ENCODE results near the gene PAPOLA.
A peak's percentile ranks its signal among the peaks of the same experiment; 100 is the strongest.

Gene PAPOLA

GRCh38 chr14:96482986-96483385 lies 19.2 kb upstream of the PAPOLA start:
- no peak overlapping the region for H3K27ac ChIP-seq (ENCODE audit: low read length, poor library complexity, severe bottlenecking)
- peak overlapping the region; percentile 7 for H2AFZ ChIP-seq (ENCODE audit: low read depth, low read length)
- no peak overlapping the region for H3K14ac ChIP-seq (ENCODE audit: low read length in 2 of 2)
- H4K91ac ChIP-seq (ENCODE audit: low read length), result no peak overlapping the region
- no peak overlapping the region for H2AK5ac ChIP-seq (ENCODE audit: low read length, severe bottlenecking)
- peaks cover 0 to 9% of the 10 kb centered on the region in 2 experiments for H3K27me3 ChIP-seq (ENCODE audit: control insufficient read depth in 1 of 2, insufficient read depth in 1 of 2, low read length in 2 of 2)
- H3K4me2 ChIP-seq (ENCODE audit: low read length, poor library complexity, severe bottlenecking), result no peak overlapping the region
- no peak overlapping the region for H2BK120ac ChIP-seq (ENCODE audit: low read depth, low read length)
- no peak for DNase-seq
- no peak overlapping the region for H2BK15ac ChIP-seq (ENCODE audit: low read depth, poor library complexity, severe bottlenecking)
- H4K8ac ChIP-seq (ENCODE audit: low read length), result no peak overlapping the region
- H2BK5ac ChIP-seq (ENCODE audit: low read depth, low read length, poor library complexity, severe bottlenecking), result no peak overlapping the region
- H3K9ac ChIP-seq (ENCODE audit: low read length), result no peak overlapping the region
- H3K79me1 ChIP-seq (replicated peaks; ENCODE audit: low read length, poor library complexity, severe bottlenecking), result no peaks in the 10 kb centered on the region
- H3K23ac ChIP-seq (ENCODE audit: low read length in 2 of 2), result no peak overlapping the region
- no peaks in the 10 kb centered on the region for H3K9me3 ChIP-seq (ENCODE audit: control insufficient read depth, low read length)
- no peak overlapping the region for H3K4ac ChIP-seq (ENCODE audit: low read depth in 1 of 2, low read length in 2 of 2)
- 80% methylated on average over 9 of the region's 10 CpGs for WGBS
- no peak overlapping the region for H3K4me3 ChIP-seq (ENCODE audit: insufficient read depth in 1 of 2, low read depth in 1 of 2, low read length in 2 of 2)
- H3K36me3 ChIP-seq (ENCODE audit: control insufficient read depth in 1 of 2, insufficient read depth in 2 of 2, low read depth in 1 of 2, low read length in 2 of 2), result no peaks in the 10 kb centered on the region
- no peak overlapping the region for H3K18ac ChIP-seq (ENCODE audit: low read depth in 1 of 2, low read length in 2 of 2)
- no peaks in the 10 kb centered on the region for H3K4me1 ChIP-seq (ENCODE audit: control insufficient read depth, insufficient read depth, low read depth, low read length)
- no peak overlapping the region for H2BK12ac ChIP-seq (ENCODE audit: low read length in 2 of 2)

GRCh38 chr14:96484399-96484798 lies 17.8 kb upstream of the PAPOLA start:
- H3K4me1 ChIP-seq (ENCODE audit: control insufficient read depth, insufficient read depth, low read depth, low read length), result no peaks in the 10 kb centered on the region
- no peak overlapping the region for H2BK120ac ChIP-seq (ENCODE audit: low read depth, low read length)
- no peak overlapping the region for H2BK5ac ChIP-seq (ENCODE audit: low read depth, low read length, poor library complexity, severe bottlenecking)
- H3K4me2 ChIP-seq (ENCODE audit: low read length, poor library complexity, severe bottlenecking), result no peak overlapping the region
- H4K8ac ChIP-seq (ENCODE audit: low read length), result no peak overlapping the region
- H3K27me3 ChIP-seq (ENCODE audit: control insufficient read depth in 1 of 2, insufficient read depth in 1 of 2, low read length in 2 of 2), result peaks cover 0 to 4% of the 10 kb centered on the region in 2 experiments
- no peaks in the 10 kb centered on the region for H3K9me3 ChIP-seq (ENCODE audit: control insufficient read depth, low read length)
- no peak overlapping the region for H4K91ac ChIP-seq (ENCODE audit: low read length)
- no peak overlapping the region for H3K23ac ChIP-seq (ENCODE audit: low read length in 2 of 2)
- H3K9ac ChIP-seq (ENCODE audit: low read length), result no peak overlapping the region
- H3K4me3 ChIP-seq (ENCODE audit: insufficient read depth in 1 of 2, low read depth in 1 of 2, low read length in 2 of 2), result no peak overlapping the region
- no peak overlapping the region for H3K14ac ChIP-seq (ENCODE audit: low read length in 2 of 2)
- H3K4ac ChIP-seq (ENCODE audit: low read depth in 1 of 2, low read length in 2 of 2), result no peak overlapping the region
- H2BK12ac ChIP-seq (ENCODE audit: low read length in 2 of 2), result no peak overlapping the region
- no peak overlapping the region for H3K18ac ChIP-seq (ENCODE audit: low read depth in 1 of 2, low read length in 2 of 2)
- H3K79me1 ChIP-seq (replicated peaks; ENCODE audit: low read length, poor library complexity, severe bottlenecking), result no peaks in the 10 kb centered on the region
- no peak for DNase-seq
- no peaks in the 10 kb centered on the region for H3K36me3 ChIP-seq (ENCODE audit: control insufficient read depth in 1 of 2, insufficient read depth in 2 of 2, low read depth in 1 of 2, low read length in 2 of 2)
- no peak overlapping the region for H2AK5ac ChIP-seq (ENCODE audit: low read length, severe bottlenecking)
- H3K27ac ChIP-seq (ENCODE audit: low read length, poor library complexity, severe bottlenecking), result no peak overlapping the region
- no peak overlapping the region for H2AFZ ChIP-seq (ENCODE audit: low read depth, low read length)
- H2BK15ac ChIP-seq (ENCODE audit: low read depth, poor library complexity, severe bottlenecking), result no peak overlapping the region

DNA sequence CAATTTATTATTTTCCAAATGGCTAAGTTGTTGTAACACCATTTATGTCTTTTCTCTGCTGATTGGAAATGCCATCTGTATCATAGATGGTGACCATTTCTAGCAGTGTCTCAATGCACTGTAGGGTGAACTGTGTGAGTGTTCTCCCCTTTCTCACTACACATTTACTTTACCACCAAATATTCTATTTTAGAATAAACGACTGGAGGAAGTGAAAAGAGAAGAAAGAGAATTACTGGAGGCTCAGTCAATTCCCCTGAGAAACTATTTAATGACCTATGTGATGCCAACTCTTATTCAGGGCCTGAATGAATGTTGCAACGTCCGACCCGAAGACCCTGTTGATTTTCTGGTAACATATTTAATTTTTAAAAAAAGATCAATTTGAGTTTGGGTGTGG lies 15.5 kb upstream of the PAPOLA start:
- H2BK12ac ChIP-seq (ENCODE audit: low read length in 2 of 2), result no peak overlapping the region
- no peak for DNase-seq
- no peaks in the 10 kb centered on the region for H3K4me1 ChIP-seq (ENCODE audit: control insufficient read depth, insufficient read depth, low read depth, low read length)
- no peak overlapping the region for H3K4ac ChIP-seq (ENCODE audit: low read depth in 1 of 2, low read length in 2 of 2)
- H4K8ac ChIP-seq (ENCODE audit: low read length), result no peak overlapping the region
- no peak overlapping the region for H3K9ac ChIP-seq (ENCODE audit: low read length)
- no peaks in the 10 kb centered on the region for H3K9me3 ChIP-seq (ENCODE audit: control insufficient read depth, low read length)
- H2BK15ac ChIP-seq (ENCODE audit: low read depth, poor library complexity, severe bottlenecking), result no peak overlapping the region
- no peak overlapping the region for H2BK5ac ChIP-seq (ENCODE audit: low read depth, low read length, poor library complexity, severe bottlenecking)
- peaks cover 0 to 4% of the 10 kb centered on the region in 2 experiments for H3K27me3 ChIP-seq (ENCODE audit: control insufficient read depth in 1 of 2, insufficient read depth in 1 of 2, low read length in 2 of 2)
- H3K4me3 ChIP-seq (ENCODE audit: insufficient read depth in 1 of 2, low read depth in 1 of 2, low read length in 2 of 2), result no peak overlapping the region
- no peak overlapping the region for H2BK120ac ChIP-seq (ENCODE audit: low read depth, low read length)
- H2AFZ ChIP-seq (ENCODE audit: low read depth, low read length), result no peak overlapping the region
- H2AK5ac ChIP-seq (ENCODE audit: low read length, severe bottlenecking), result no peak overlapping the region
- no peak overlapping the region for H3K14ac ChIP-seq (ENCODE audit: low read length in 2 of 2)
- no peaks in the 10 kb centered on the region for H3K79me1 ChIP-seq (replicated peaks; ENCODE audit: low read length, poor library complexity, severe bottlenecking)
- H3K27ac ChIP-seq (ENCODE audit: low read length, poor library complexity, severe bottlenecking), result no peak overlapping the region
- no peak overlapping the region for H3K4me2 ChIP-seq (ENCODE audit: low read length, poor library complexity, severe bottlenecking)
- no peaks in the 10 kb centered on the region for H3K36me3 ChIP-seq (ENCODE audit: control insufficient read depth in 1 of 2, insufficient read depth in 2 of 2, low read depth in 1 of 2, low read length in 2 of 2)
- WGBS, result 94% methylated on average over 3 of the region's 4 CpGs
- H3K23ac ChIP-seq (ENCODE audit: low read length in 2 of 2), result no peak overlapping the region
- no peak overlapping the region for H4K91ac ChIP-seq (ENCODE audit: low read length)
- no peak overlapping the region for H3K18ac ChIP-seq (ENCODE audit: low read depth in 1 of 2, low read length in 2 of 2)

DNA sequence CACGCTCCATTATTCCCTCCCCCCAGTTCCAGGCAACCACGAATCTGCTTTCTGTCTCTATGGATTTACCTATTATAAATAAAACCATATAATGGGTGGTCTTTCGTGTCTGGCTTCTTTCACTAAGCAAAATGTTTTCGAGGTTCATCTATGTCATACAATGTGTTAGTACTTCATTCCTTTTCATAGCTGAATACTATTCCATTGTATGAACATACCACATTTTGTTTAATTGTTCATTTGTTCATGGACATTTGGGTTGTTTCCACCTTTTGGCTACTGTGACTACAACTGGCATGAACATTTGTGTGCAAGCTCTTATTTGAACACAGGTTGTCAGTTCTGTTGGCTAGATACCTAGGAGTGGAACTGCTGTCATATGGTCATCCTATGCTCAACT lies 12.9 kb upstream of the PAPOLA start:
- Histone ChIP-seq H3K9me3 (ENCODE audit: control insufficient read depth, low read length) (no peaks in the 10 kb centered on the region), H3K27ac (ENCODE audit: low read length, poor library complexity, severe bottlenecking) (no peak overlapping the region), H3K4me2 (ENCODE audit: low read length, poor library complexity, severe bottlenecking) (no peak overlapping the region), H3K14ac (ENCODE audit: low read length in 2 of 2) (no peak overlapping the region), H4K8ac (ENCODE audit: low read length) (no peak overlapping the region), H2BK5ac (ENCODE audit: low read depth, low read length, poor library complexity, severe bottlenecking) (no peak overlapping the region), H3K27me3 (ENCODE audit: control insufficient read depth in 1 of 2, insufficient read depth in 1 of 2, low read length in 2 of 2) (peaks cover 0 to 3% of the 10 kb centered on the region in 2 experiments), H3K4me3 (ENCODE audit: insufficient read depth in 1 of 2, low read depth in 1 of 2, low read length in 2 of 2) (no peak overlapping the region), H2AFZ (ENCODE audit: low read depth, low read length) (no peak overlapping the region), H2BK120ac (ENCODE audit: low read depth, low read length) (no peak overlapping the region), H3K18ac (ENCODE audit: low read depth in 1 of 2, low read length in 2 of 2) (no peak overlapping the region), H3K23ac (ENCODE audit: low read length in 2 of 2) (no peak overlapping the region), H3K4me1 (ENCODE audit: control insufficient read depth, insufficient read depth, low read depth, low read length) (no peaks in the 10 kb centered on the region), H2AK5ac (ENCODE audit: low read length, severe bottlenecking) (no peak overlapping the region), H4K91ac (ENCODE audit: low read length) (no peak overlapping the region), H3K9ac (ENCODE audit: low read length) (no peak overlapping the region), H3K4ac (ENCODE audit: low read depth in 1 of 2, low read length in 2 of 2) (no peak overlapping the region), H3K79me1 (replicated peaks; ENCODE audit: low read length, poor library complexity, severe bottlenecking) (no peaks in the 10 kb centered on the region), H2BK12ac (ENCODE audit: low read length in 2 of 2) (no peak overlapping the region), H3K36me3 (ENCODE audit: control insufficient read depth in 1 of 2, insufficient read depth in 2 of 2, low read depth in 1 of 2, low read length in 2 of 2) (no peaks in the 10 kb centered on the region), H2BK15ac (ENCODE audit: low read depth, poor library complexity, severe bottlenecking) (no peak overlapping the region)
- DNase-seq, result no peak
- WGBS, result 56% methylated on average over 2 of the region's 4 CpGs
